Neural cell (in vitro differentiated cells): ENCODE results near the gene PIP4K2A. TPM values are rescaled to one million over a fixed set of nuclear protein-coding genes. Genes with fewer than 3 reads are reported as not detected.

Experiments
- H2AFZ ChIP-seq: fragments of 200-600, 300-800 bp; sonication (generic), shearing (Covaris generic); 2 replicates; pipeline ENCODE4 v1.6.0; 2014; ENCODE audit warnings: low read depth, mild to moderate bottlenecking, antibody characterized with exemption, low read length, moderate library complexity
- H3F3A ChIP-seq: fragments of 200-600 bp; shearing (Covaris generic); 2 replicates; pipeline ENCODE4 v1.6.1; 2016; ENCODE audit warnings: mild to moderate bottlenecking, moderate library complexity, mixed read lengths, antibody characterized with exemption, low read length; ENCODE audit not compliant: insufficient read depth, poor library complexity, severe bottlenecking
- H3K27ac ChIP-seq: fragments of 200-600, 300-800 bp; sonication (generic), shearing (Covaris generic); 2 replicates; pipeline ENCODE4 v1.5.1; 2014; ENCODE audit warnings: mild to moderate bottlenecking, low read length, moderate library complexity
- H3K27me3 ChIP-seq: fragments of 300-800, 200-600 bp; sonication (generic), shearing (Covaris generic); 2 replicates; pipeline ENCODE4 v1.6.0; 2014; ENCODE audit warnings: mild to moderate bottlenecking, low read depth, low read length, moderate library complexity; ENCODE audit not compliant: insufficient read depth
- H3K36me3 ChIP-seq: fragments of 300-800, 200-600 bp; sonication (generic), shearing (Covaris generic); 2 replicates; pipeline ENCODE4 v1.5.1; 2014; ENCODE audit warnings: mild to moderate bottlenecking, antibody characterized with exemption, low read length, moderate library complexity; ENCODE audit not compliant: insufficient read depth
- H3K4me2 ChIP-seq: fragments of 300-800, 200-600 bp; sonication (generic), shearing (Covaris generic); 2 replicates; pipeline ENCODE4 v1.6.0; 2014; ENCODE audit warnings: mild to moderate bottlenecking, low read length
- H3K4me3 ChIP-seq: fragments of 300-800, 200-600 bp; sonication (generic), shearing (Covaris generic); 2 replicates; pipeline ENCODE4 v1.5.1; 2014; ENCODE audit warnings: mild to moderate bottlenecking, low read length, moderate library complexity
- H3K79me2 ChIP-seq: fragments of 200-600 bp; shearing (Covaris generic); replicated peaks from 2 replicates; pipeline ENCODE4 v1.6.0; 2014; ENCODE audit warnings: mild to moderate bottlenecking, low read length, moderate library complexity; ENCODE audit not compliant: insufficient read depth
- H3K9ac ChIP-seq: fragments of 300-800, 200-600 bp; sonication (generic), shearing (Covaris generic); 2 replicates; pipeline ENCODE4 v1.6.1; 2016; ENCODE audit warnings: mild to moderate bottlenecking, low read length, mixed read lengths
- H3K9me2 ChIP-seq: fragments of 200-600 bp; shearing (Covaris generic); 2 replicates; pipeline ENCODE4 v1.6.1; 2016; ENCODE audit warnings: mild to moderate bottlenecking, low read length, mixed read lengths; ENCODE audit not compliant: insufficient read depth
- H3K9me3 ChIP-seq: fragments of 200-600, 300-800 bp; sonication (generic), shearing (Covaris generic); 2 replicates; pipeline ENCODE4 v1.6.1; 2016; ENCODE audit warnings: mild to moderate bottlenecking, mixed run types, low read length, moderate library complexity, mixed read lengths
- H4K20me1 ChIP-seq: fragments of 200-600 bp; shearing (Covaris generic); 2 replicates; pipeline ENCODE4 v1.6.1; 2016; ENCODE audit warnings: mild to moderate bottlenecking, mixed run types; ENCODE audit not compliant: insufficient read depth
- EP300 ChIP-seq: fragments of 450-650 bp; conservative IDR thresholded peaks from 2 replicates; pipeline ENCODE4 v1.6.1; 2014; ENCODE audit warnings: antibody characterized with exemption, mild to moderate bottlenecking, moderate library complexity; ENCODE audit not compliant: poor library complexity, severe bottlenecking
- EZH2 ChIP-seq: fragments of 200-600, 300-800 bp; shearing (Covaris generic), sonication (generic); IDR thresholded peaks from 2 replicates; pipeline ENCODE4 v1.6.1; 2014; ENCODE audit warnings: antibody characterized with exemption, low read length, borderline replicate concordance, mild to moderate bottlenecking; ENCODE audit not compliant: insufficient read depth, poor library complexity, severe bottlenecking
- MXI1 ChIP-seq: fragments of 450-650 bp; conservative IDR thresholded peaks from 2 replicates; pipeline ENCODE4 v1.6.1; 2014; ENCODE audit warnings: antibody characterized with exemption, mild to moderate bottlenecking; ENCODE audit not compliant: poor library complexity, severe bottlenecking
- POLR2AphosphoS5 ChIP-seq: IDR thresholded peaks from 2 replicates; pipeline ENCODE4 v1.6.1; 2012
- RAD21 ChIP-seq: fragments of 450-650 bp; conservative IDR thresholded peaks from 2 replicates; pipeline ENCODE4 v1.6.1; 2014; ENCODE audit warnings: antibody characterized with exemption, mild to moderate bottlenecking, moderate library complexity
- SMC3 ChIP-seq: fragments of 450-650 bp; conservative IDR thresholded peaks from 2 replicates; pipeline ENCODE4 v1.6.1; 2014; ENCODE audit warnings: antibody characterized with exemption, mild to moderate bottlenecking, moderate library complexity; ENCODE audit not compliant: poor library complexity
- TAF1 ChIP-seq: IDR thresholded peaks from 2 replicates; pipeline ENCODE4 v1.6.1; 2012; ENCODE audit warnings: low read depth
- polyA plus RNA-seq: library from polyadenylated mRNA; depleted of rRNA; stranded (reverse); fragments of >200 nt; gene quantifications from 2 replicates; pipeline ENCODE4 v1.2.3, GENCODE V29; 2014
- TF ChIP-seq, protein P1 (sequence below): fragments of 450-650 bp; IDR thresholded peaks from 2 replicates; pipeline ENCODE4 v1.5.1; 2014; ENCODE audit warnings: antibody characterized with exemption, mild to moderate bottlenecking, moderate library complexity; ENCODE audit not compliant: poor library complexity, severe bottlenecking
- TF ChIP-seq, protein P2 (sequence below): IDR thresholded peaks from 2 replicates; pipeline ENCODE4 v1.6.1; 2012; ENCODE audit warnings: borderline replicate concordance

PIP4K2A gene
- polyA plus RNA-seq, 1 donor from 2014 or later, result 12.6 TPM

DNA sequence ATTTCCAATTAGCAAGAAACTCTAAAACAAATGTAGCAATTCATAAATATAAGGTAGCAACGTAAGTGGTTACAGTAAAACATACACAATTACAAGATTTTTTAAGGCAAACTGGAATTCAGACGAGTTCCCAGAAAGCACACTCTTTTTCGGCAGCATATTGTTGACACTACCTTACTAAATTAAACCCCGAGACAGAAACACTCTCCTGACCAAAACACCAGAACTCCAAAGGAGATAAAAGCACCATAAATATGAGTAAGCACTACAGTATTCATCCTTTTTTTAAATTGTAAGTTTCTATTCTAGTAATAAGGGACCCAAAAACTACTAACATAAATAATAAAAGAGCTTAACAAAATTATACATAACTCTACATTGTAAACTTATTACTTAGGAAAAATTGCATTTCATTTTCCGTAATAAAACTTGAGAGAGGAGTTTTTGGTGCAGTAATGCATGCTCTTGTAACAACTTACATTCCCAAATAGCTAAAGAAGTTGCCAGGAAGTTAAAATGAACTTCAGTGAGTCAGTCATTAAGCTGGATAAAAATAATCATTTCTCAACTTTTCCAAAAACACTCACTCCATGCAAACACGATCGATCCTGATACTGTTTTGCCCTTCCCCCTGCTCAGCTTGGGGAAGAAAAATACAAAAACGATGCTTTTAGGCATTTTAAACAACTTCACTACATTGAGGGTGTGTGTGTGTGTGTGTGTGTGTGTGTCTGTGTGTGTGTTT is 2.0 kb downstream of the PIP4K2A start:
- H3F3A ChIP-seq, result no peaks in the 10 kb centered on the region
- peaks cover 41% of the 10 kb centered on the region for H3K79me2 ChIP-seq
- TF ChIP-seq RAD21 (no peak), EP300 (no peak), POLR2AphosphoS5 (no peak), MXI1 (no peak), TAF1 (no peak), SMC3 (no peak), EZH2 (no peak)
- TF ChIP-seq, protein P1, sequence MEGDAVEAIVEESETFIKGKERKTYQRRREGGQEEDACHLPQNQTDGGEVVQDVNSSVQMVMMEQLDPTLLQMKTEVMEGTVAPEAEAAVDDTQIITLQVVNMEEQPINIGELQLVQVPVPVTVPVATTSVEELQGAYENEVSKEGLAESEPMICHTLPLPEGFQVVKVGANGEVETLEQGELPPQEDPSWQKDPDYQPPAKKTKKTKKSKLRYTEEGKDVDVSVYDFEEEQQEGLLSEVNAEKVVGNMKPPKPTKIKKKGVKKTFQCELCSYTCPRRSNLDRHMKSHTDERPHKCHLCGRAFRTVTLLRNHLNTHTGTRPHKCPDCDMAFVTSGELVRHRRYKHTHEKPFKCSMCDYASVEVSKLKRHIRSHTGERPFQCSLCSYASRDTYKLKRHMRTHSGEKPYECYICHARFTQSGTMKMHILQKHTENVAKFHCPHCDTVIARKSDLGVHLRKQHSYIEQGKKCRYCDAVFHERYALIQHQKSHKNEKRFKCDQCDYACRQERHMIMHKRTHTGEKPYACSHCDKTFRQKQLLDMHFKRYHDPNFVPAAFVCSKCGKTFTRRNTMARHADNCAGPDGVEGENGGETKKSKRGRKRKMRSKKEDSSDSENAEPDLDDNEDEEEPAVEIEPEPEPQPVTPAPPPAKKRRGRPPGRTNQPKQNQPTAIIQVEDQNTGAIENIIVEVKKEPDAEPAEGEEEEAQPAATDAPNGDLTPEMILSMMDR, result no peak
- TF ChIP-seq, protein P2, sequence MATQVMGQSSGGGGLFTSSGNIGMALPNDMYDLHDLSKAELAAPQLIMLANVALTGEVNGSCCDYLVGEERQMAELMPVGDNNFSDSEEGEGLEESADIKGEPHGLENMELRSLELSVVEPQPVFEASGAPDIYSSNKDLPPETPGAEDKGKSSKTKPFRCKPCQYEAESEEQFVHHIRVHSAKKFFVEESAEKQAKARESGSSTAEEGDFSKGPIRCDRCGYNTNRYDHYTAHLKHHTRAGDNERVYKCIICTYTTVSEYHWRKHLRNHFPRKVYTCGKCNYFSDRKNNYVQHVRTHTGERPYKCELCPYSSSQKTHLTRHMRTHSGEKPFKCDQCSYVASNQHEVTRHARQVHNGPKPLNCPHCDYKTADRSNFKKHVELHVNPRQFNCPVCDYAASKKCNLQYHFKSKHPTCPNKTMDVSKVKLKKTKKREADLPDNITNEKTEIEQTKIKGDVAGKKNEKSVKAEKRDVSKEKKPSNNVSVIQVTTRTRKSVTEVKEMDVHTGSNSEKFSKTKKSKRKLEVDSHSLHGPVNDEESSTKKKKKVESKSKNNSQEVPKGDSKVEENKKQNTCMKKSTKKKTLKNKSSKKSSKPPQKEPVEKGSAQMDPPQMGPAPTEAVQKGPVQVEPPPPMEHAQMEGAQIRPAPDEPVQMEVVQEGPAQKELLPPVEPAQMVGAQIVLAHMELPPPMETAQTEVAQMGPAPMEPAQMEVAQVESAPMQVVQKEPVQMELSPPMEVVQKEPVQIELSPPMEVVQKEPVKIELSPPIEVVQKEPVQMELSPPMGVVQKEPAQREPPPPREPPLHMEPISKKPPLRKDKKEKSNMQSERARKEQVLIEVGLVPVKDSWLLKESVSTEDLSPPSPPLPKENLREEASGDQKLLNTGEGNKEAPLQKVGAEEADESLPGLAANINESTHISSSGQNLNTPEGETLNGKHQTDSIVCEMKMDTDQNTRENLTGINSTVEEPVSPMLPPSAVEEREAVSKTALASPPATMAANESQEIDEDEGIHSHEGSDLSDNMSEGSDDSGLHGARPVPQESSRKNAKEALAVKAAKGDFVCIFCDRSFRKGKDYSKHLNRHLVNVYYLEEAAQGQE, result no peak
- no peaks in the 10 kb centered on the region for H3K27me3 ChIP-seq
- no peaks in the 10 kb centered on the region for H3K9me3 ChIP-seq
- peak overlapping the region; percentile 95 for H3K4me3 ChIP-seq
- no peak overlapping the region for H2AFZ ChIP-seq
- no peaks in the 10 kb centered on the region for H3K36me3 ChIP-seq
- no peaks in the 10 kb centered on the region for H3K9me2 ChIP-seq
- no peak overlapping the region for H3K27ac ChIP-seq
- no peaks in the 10 kb centered on the region for H4K20me1 ChIP-seq
- peak overlapping the region; percentile 81 for H3K4me2 ChIP-seq
- H3K9ac ChIP-seq, result peak overlapping the region; percentile 68

DNA sequence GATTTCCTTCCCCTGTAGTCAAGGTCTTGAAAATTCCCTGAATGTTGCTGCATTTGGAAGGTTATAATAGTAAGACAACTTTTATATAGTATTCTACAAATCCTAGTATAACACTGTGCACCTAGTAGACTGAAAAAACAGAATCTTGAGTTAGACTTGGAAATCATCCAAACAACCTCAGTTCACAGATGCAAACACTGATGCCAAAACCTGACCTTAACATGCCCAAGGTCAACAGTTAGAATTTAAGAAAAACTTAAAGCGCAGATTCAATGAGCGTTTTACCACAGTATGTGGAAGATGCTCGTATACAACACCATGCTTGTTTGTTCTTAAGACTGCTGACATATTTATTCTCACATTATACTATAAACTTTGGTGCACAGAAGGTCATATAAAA is 3.0 kb downstream of the PIP4K2A start:
- Histone ChIP-seq H3K27ac (no peak overlapping the region), H3F3A (no peaks in the 10 kb centered on the region), H3K4me3 (no peak overlapping the region), H3K9me2 (no peaks in the 10 kb centered on the region), H3K36me3 (no peaks in the 10 kb centered on the region), H4K20me1 (no peaks in the 10 kb centered on the region), H3K27me3 (no peaks in the 10 kb centered on the region), H3K4me2 (no peak overlapping the region), H2AFZ (no peak overlapping the region), H3K9me3 (no peaks in the 10 kb centered on the region), H3K79me2 (peaks cover 43% of the 10 kb centered on the region), H3K9ac (no peak overlapping the region)
- TF ChIP-seq RAD21 (no peak), SMC3 (no peak), EP300 (no peak), POLR2AphosphoS5 (no peak), EZH2 (no peak), MXI1 (no peak), TAF1 (no peak)
- TF ChIP-seq, protein P2, result no peak
- TF ChIP-seq, protein P1, result no peak
